ENCODE data around the gene RXRA. TPM values are rescaled to one million over a fixed set of nuclear protein-coding genes. Genes with fewer than 3 reads are reported as not detected.

RXRA gene
- polyA plus RNA-seq, 1 of the 3 experiments (the other 2 are of a cell fraction), result 7.6 TPM

DNA sequence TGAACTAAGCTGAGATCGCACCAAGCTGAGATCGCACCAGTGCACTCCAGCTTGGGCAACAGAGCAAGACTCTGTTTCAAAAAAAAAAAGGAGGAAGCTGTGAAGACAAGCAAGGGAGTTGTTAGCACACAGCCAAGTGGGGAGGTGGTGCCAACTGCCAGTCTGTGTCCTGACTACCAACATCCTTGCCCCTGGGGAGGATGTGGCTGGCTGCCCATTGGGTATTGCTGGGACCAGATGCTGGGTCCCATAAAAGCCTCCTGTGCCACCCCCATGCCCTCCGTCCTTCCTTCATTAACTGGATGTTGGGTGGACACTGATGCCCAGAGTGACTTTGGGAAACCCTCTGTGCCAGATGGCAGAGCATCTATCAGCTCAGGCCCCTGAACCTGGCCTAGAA is 158.2 kb downstream of the RXRA start:
- Histone ChIP-seq H3K27me3 (ENCODE audit: insufficient read depth) (no peaks in the 10 kb centered on the region), H3K9me3 (no peaks in the 10 kb centered on the region), H3K4me3 (ENCODE audit: low read depth in 2 of 2, low read length in 1 of 2) (no peak overlapping the region), H3K4me1 (ENCODE audit: control insufficient read depth in 1 of 2, insufficient read depth in 2 of 2, low read depth in 1 of 2, low read length in 1 of 2) (peaks cover 0 to 7% of the 10 kb centered on the region in 2 experiments; a peak in 1 of 4 replicates), H3K27ac (ENCODE audit: low read depth in 2 of 2, low read length in 1 of 2) (no peak overlapping the region), H3K4me2 (no peak overlapping the region), H3K9ac (no peak overlapping the region), H3K36me3 (replicated peaks in 1 of 2; ENCODE audit: control insufficient read depth in 1 of 2, insufficient read depth in 2 of 2, low read length in 1 of 2) (no peaks in the 10 kb centered on the region), H3K9me2 (no peaks in the 10 kb centered on the region), H4K20me1 (ENCODE audit: insufficient read depth) (no peaks in the 10 kb centered on the region), H3F3A (replicated peaks; ENCODE audit: insufficient read depth) (no peaks in the 10 kb centered on the region), H2AFZ (ENCODE audit: low read depth) (no peak overlapping the region), H3K79me2 (ENCODE audit: insufficient read depth) (no peaks in the 10 kb centered on the region)
- 100% methylated on average over 2 of the region's 3 CpGs for WGBS (ENCODE audit: low lambda C conversion rate)
- DNase-seq, result no peak
- ChIA-PET CTCF (no interaction called here), POLR2A (no interaction called here)
- TF ChIP-seq TEAD4 (IDR thresholded peaks at IDR 0.05; ENCODE audit: borderline replicate concordance, insufficient read depth), result no peak
- TF ChIP-seq RFX5 (IDR thresholded peaks at IDR 0.05; ENCODE audit: low read length), result no peak
- no peak for TF ChIP-seq YY1 (IDR thresholded peaks at IDR 0.05; ENCODE audit: low read depth)
- TF ChIP-seq, protein P1, sequence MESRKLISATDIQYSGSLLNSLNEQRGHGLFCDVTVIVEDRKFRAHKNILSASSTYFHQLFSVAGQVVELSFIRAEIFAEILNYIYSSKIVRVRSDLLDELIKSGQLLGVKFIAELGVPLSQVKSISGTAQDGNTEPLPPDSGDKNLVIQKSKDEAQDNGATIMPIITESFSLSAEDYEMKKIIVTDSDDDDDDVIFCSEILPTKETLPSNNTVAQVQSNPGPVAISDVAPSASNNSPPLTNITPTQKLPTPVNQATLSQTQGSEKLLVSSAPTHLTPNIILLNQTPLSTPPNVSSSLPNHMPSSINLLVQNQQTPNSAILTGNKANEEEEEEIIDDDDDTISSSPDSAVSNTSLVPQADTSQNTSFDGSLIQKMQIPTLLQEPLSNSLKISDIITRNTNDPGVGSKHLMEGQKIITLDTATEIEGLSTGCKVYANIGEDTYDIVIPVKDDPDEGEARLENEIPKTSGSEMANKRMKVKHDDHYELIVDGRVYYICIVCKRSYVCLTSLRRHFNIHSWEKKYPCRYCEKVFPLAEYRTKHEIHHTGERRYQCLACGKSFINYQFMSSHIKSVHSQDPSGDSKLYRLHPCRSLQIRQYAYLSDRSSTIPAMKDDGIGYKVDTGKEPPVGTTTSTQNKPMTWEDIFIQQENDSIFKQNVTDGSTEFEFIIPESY (IDR thresholded peaks at IDR 0.05; ENCODE audit: borderline replicate concordance, low read depth), result no peak
- no peak for TF ChIP-seq ELF1 (IDR thresholded peaks at IDR 0.05)
- TF ChIP-seq, protein P2, sequence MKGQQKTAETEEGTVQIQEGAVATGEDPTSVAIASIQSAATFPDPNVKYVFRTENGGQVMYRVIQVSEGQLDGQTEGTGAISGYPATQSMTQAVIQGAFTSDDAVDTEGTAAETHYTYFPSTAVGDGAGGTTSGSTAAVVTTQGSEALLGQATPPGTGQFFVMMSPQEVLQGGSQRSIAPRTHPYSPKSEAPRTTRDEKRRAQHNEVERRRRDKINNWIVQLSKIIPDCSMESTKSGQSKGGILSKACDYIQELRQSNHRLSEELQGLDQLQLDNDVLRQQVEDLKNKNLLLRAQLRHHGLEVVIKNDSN (IDR thresholded peaks at IDR 0.05; ENCODE audit: borderline replicate concordance, low read depth), result no peak

DNA sequence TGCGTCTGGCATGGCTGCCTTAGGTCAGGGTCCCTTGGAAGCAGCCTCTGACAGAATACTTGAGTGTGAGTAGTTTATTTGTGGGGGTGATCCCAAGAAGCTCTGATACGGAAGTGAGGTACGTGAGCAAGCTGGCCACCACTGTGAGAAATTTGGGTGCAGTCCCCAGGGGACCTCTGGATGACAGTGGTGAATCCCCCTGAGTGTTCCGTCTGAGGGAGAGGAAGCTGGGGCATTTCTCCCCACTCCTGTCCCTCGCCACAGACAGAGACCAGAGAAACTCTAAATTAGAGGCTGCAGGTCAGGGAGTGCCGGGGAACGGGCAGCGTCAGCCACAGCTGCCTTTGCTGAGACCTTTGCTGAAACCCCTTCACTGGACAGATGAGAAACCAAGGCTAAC is 159.4 kb downstream of the RXRA start:
- POLR2A ChIA-PET, result no interaction called here
- H3K9me3 ChIP-seq, result no peaks in the 10 kb centered on the region
- 92% methylated on average over 5 of the region's 8 CpGs for WGBS (ENCODE audit: low lambda C conversion rate)
- H3K9me2 ChIP-seq, result no peaks in the 10 kb centered on the region
- H3K27me3 ChIP-seq (ENCODE audit: insufficient read depth), result no peaks in the 10 kb centered on the region
- DNase-seq, result no peak
- no peaks in the 10 kb centered on the region for H3K36me3 ChIP-seq (replicated peaks in 1 of 2; ENCODE audit: control insufficient read depth in 1 of 2, insufficient read depth in 2 of 2, low read length in 1 of 2)
- no peak overlapping the region for H3K4me3 ChIP-seq (ENCODE audit: low read depth in 2 of 2, low read length in 1 of 2)
- peaks cover 0 to 7% of the 10 kb centered on the region in 2 experiments; a peak in 1 of 4 replicates for H3K4me1 ChIP-seq (ENCODE audit: control insufficient read depth in 1 of 2, insufficient read depth in 2 of 2, low read depth in 1 of 2, low read length in 1 of 2)
- no peak overlapping the region for H3K27ac ChIP-seq (ENCODE audit: low read depth in 2 of 2, low read length in 1 of 2)
- no peaks in the 10 kb centered on the region for H4K20me1 ChIP-seq (ENCODE audit: insufficient read depth)
- no peaks in the 10 kb centered on the region for H3K79me2 ChIP-seq (ENCODE audit: insufficient read depth)
- no peak overlapping the region for H3K4me2 ChIP-seq
- no peaks in the 10 kb centered on the region for H3F3A ChIP-seq (replicated peaks; ENCODE audit: insufficient read depth)
- CTCF ChIA-PET, result no interaction called here
- no peak overlapping the region for H3K9ac ChIP-seq
- no peak overlapping the region for H2AFZ ChIP-seq (ENCODE audit: low read depth)
- TF ChIP-seq GABPA (IDR thresholded peaks at IDR 0.05; ENCODE audit: low read depth) (no peak), SMC3 (IDR thresholded peaks at IDR 0.05; ENCODE audit: low read depth, low read length) (no peak), NRF1 (IDR thresholded peaks at IDR 0.05; ENCODE audit: low read depth, low read length) (no peak), FOXM1 (IDR thresholded peaks at IDR 0.05; ENCODE audit: low read depth) (no peak), YY1 (IDR thresholded peaks at IDR 0.05; ENCODE audit: low read depth) (no peak), TAF1 (IDR thresholded peaks at IDR 0.05; ENCODE audit: borderline replicate concordance, low read depth, low read length) (no peak), TEAD4 (IDR thresholded peaks at IDR 0.05; ENCODE audit: borderline replicate concordance, insufficient read depth) (no peak), RFX5 (IDR thresholded peaks at IDR 0.05; ENCODE audit: low read length) (no peak), ELF1 (IDR thresholded peaks at IDR 0.05) (no peak), MXI1 (IDR thresholded peaks at IDR 0.05; ENCODE audit: low read depth, low read length) (no peak), FOXJ3 (CRISPR knock-in tag; IDR thresholded peaks at IDR 0.05) (no peak), CHD2 (IDR thresholded peaks at IDR 0.05; ENCODE audit: low read length, partially characterized antibody) (no peak), RCOR1 (IDR thresholded peaks at IDR 0.05; ENCODE audit: low read length) (no peak)
- TF ChIP-seq, protein P2 (IDR thresholded peaks at IDR 0.05; ENCODE audit: borderline replicate concordance, low read depth), result no peak
- TF ChIP-seq, protein P1 (IDR thresholded peaks at IDR 0.05; ENCODE audit: borderline replicate concordance, low read depth), result no peak
- TF ChIP-seq, protein P3, sequence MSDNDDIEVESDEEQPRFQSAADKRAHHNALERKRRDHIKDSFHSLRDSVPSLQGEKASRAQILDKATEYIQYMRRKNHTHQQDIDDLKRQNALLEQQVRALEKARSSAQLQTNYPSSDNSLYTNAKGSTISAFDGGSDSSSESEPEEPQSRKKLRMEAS (IDR thresholded peaks at IDR 0.05; ENCODE audit: low read depth), result no peak
- TF ChIP-seq, protein P4, sequence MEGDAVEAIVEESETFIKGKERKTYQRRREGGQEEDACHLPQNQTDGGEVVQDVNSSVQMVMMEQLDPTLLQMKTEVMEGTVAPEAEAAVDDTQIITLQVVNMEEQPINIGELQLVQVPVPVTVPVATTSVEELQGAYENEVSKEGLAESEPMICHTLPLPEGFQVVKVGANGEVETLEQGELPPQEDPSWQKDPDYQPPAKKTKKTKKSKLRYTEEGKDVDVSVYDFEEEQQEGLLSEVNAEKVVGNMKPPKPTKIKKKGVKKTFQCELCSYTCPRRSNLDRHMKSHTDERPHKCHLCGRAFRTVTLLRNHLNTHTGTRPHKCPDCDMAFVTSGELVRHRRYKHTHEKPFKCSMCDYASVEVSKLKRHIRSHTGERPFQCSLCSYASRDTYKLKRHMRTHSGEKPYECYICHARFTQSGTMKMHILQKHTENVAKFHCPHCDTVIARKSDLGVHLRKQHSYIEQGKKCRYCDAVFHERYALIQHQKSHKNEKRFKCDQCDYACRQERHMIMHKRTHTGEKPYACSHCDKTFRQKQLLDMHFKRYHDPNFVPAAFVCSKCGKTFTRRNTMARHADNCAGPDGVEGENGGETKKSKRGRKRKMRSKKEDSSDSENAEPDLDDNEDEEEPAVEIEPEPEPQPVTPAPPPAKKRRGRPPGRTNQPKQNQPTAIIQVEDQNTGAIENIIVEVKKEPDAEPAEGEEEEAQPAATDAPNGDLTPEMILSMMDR (IDR thresholded peaks at IDR 0.05), result no peak
- TF ChIP-seq, protein P5, sequence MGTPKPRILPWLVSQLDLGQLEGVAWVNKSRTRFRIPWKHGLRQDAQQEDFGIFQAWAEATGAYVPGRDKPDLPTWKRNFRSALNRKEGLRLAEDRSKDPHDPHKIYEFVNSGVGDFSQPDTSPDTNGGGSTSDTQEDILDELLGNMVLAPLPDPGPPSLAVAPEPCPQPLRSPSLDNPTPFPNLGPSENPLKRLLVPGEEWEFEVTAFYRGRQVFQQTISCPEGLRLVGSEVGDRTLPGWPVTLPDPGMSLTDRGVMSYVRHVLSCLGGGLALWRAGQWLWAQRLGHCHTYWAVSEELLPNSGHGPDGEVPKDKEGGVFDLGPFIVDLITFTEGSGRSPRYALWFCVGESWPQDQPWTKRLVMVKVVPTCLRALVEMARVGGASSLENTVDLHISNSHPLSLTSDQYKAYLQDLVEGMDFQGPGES (IDR thresholded peaks at IDR 0.05; ENCODE audit: low read depth, low read length), result no peak
